SK-N-MC (cell line): ENCODE results near the gene DOCK9.

ENCODE experiments used
- EZH2 ChIP-seq: fragments of 200-600 bp; sonication (generic); IDR thresholded peaks from one replicate; pipeline ENCODE4 v1.6.1; 2017; ENCODE audit warnings: antibody characterized with exemption
- POLR2AphosphoS5 ChIP-seq: IDR thresholded peaks from 2 replicates; pipeline ENCODE4 v1.6.1; 2012; ENCODE audit warnings: mild to moderate bottlenecking, low read depth, low read length, borderline replicate concordance

GRCh38 chr13:98856983-98857382 lies 120.9 kb downstream of the DOCK9 start:
- TF ChIP-seq EZH2, result no peak
- no peak for TF ChIP-seq POLR2AphosphoS5
